ENCODE measurements around the gene LGR4.

DNA sequence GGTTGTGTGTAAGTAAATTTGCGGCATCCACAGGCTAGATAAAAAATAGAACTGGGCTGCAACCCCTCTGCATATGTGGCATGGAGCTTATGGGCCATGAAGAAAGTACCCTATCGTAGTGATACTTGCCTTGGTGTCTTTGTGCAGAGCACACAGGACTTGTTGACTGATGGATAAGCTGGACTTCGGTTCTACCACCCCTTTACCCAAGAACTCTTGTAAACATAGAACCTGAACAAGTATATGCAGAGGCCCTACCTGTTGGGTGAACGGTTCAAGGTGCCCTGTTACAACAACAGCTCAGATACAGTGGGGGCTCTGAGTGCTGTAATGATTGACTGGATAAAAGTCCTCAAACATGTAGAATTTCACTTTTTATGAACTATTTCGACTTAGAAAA is 3.0 kb upstream of the LGR4 start:
- TF ChIP-seq POLR2A (IDR thresholded peaks at IDR 0.05; ENCODE audit: low read depth, low read length): no peak
- TF ChIP-seq, protein P1, sequence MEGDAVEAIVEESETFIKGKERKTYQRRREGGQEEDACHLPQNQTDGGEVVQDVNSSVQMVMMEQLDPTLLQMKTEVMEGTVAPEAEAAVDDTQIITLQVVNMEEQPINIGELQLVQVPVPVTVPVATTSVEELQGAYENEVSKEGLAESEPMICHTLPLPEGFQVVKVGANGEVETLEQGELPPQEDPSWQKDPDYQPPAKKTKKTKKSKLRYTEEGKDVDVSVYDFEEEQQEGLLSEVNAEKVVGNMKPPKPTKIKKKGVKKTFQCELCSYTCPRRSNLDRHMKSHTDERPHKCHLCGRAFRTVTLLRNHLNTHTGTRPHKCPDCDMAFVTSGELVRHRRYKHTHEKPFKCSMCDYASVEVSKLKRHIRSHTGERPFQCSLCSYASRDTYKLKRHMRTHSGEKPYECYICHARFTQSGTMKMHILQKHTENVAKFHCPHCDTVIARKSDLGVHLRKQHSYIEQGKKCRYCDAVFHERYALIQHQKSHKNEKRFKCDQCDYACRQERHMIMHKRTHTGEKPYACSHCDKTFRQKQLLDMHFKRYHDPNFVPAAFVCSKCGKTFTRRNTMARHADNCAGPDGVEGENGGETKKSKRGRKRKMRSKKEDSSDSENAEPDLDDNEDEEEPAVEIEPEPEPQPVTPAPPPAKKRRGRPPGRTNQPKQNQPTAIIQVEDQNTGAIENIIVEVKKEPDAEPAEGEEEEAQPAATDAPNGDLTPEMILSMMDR (IDR thresholded peaks at IDR 0.05 in 2 of 3, conservative IDR thresholded peaks at IDR 0.05 in 1 of 3; ENCODE audit: control insufficient read depth in 2 of 3, extremely low read depth in 1 of 3, insufficient read depth in 1 of 3, low read depth in 3 of 3, low read length in 3 of 3): no peak
- TF ChIP-seq, protein P2, sequence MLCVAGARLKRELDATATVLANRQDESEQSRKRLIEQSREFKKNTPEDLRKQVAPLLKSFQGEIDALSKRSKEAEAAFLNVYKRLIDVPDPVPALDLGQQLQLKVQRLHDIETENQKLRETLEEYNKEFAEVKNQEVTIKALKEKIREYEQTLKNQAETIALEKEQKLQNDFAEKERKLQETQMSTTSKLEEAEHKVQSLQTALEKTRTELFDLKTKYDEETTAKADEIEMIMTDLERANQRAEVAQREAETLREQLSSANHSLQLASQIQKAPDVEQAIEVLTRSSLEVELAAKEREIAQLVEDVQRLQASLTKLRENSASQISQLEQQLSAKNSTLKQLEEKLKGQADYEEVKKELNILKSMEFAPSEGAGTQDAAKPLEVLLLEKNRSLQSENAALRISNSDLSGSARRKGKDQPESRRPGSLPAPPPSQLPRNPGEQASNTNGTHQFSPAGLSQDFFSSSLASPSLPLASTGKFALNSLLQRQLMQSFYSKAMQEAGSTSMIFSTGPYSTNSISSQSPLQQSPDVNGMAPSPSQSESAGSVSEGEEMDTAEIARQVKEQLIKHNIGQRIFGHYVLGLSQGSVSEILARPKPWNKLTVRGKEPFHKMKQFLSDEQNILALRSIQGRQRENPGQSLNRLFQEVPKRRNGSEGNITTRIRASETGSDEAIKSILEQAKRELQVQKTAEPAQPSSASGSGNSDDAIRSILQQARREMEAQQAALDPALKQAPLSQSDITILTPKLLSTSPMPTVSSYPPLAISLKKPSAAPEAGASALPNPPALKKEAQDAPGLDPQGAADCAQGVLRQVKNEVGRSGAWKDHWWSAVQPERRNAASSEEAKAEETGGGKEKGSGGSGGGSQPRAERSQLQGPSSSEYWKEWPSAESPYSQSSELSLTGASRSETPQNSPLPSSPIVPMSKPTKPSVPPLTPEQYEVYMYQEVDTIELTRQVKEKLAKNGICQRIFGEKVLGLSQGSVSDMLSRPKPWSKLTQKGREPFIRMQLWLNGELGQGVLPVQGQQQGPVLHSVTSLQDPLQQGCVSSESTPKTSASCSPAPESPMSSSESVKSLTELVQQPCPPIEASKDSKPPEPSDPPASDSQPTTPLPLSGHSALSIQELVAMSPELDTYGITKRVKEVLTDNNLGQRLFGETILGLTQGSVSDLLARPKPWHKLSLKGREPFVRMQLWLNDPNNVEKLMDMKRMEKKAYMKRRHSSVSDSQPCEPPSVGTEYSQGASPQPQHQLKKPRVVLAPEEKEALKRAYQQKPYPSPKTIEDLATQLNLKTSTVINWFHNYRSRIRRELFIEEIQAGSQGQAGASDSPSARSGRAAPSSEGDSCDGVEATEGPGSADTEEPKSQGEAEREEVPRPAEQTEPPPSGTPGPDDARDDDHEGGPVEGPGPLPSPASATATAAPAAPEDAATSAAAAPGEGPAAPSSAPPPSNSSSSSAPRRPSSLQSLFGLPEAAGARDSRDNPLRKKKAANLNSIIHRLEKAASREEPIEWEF (IDR thresholded peaks at IDR 0.05; ENCODE audit: insufficient replicate concordance, low read depth, low read length): no peak
- TF ChIP-seq, protein P3, sequence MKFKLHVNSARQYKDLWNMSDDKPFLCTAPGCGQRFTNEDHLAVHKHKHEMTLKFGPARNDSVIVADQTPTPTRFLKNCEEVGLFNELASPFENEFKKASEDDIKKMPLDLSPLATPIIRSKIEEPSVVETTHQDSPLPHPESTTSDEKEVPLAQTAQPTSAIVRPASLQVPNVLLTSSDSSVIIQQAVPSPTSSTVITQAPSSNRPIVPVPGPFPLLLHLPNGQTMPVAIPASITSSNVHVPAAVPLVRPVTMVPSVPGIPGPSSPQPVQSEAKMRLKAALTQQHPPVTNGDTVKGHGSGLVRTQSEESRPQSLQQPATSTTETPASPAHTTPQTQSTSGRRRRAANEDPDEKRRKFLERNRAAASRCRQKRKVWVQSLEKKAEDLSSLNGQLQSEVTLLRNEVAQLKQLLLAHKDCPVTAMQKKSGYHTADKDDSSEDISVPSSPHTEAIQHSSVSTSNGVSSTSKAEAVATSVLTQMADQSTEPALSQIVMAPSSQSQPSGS (IDR thresholded peaks at IDR 0.05; ENCODE audit: low read length): no peak
- TF ChIP-seq SMC3 (IDR thresholded peaks at IDR 0.05; ENCODE audit: borderline replicate concordance, low read length): no peak

Measured in GM12878 (cell line).